ENCODE measurements around the gene FAXC.
A peak's percentile ranks its signal among the peaks of the same experiment; 100 is the strongest.
"Not testable (repeated sequence)": the region's sequence is repeated elsewhere in the genome, so short reads cannot be mapped to it uniquely, and the experiment has no call there.

Gene FAXC

DNA sequence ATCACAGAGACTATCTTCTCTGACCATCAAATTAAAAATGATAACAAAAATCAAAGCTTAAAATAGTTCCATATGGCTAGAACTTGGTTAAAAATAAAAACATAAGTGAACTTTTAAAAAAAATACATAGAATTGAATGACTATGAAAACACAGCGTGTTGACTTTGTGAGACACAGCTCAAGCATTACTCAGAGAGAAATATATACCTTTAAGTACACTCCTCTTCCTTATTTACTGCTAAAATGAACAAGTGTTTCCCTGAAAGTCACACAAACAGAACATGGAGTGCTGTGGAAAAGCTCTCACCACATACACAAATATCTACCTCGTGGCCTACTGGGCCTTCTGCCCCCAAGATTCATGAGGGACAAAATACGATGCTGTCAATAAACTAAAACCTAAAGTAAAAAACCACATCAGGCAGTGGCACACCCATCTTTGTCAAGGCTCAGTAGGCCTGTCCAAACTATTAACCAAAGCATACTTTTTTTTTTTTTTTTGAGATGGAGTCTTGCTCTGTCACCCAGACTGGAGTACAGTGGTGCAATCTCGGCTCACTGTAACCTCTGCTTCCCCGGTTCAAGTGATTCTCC, 7.5 kb downstream of the FAXC start:
- DNase-seq (ENCODE audit: low spot score), result no peak

GRCh38 chr6:99338188-99338587, 11.3 kb downstream of the FAXC start:
- no peak for DNase-seq (ENCODE audit: low spot score)

DNA sequence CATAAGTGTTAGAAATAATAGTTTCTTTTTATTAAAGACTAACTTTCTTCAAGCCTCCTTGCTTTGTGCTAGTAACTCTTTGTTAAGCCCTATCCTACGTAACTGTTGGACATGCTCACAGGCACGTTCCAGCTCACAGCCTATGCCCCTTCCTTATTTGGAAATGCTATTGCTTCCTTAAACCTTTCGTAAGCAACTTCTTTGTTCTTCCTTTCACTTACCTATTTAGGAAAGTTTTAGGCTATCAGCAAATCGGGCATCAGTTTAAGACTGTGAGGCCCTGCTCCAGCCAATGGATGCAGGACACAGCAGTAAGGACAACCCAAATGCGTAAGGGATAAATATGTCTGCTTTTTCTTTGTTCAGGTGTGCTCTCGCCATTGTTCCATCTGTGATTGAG, 14.2 kb downstream of the FAXC start:
- DNase-seq (ENCODE audit: low spot score), result not testable (repeated sequence)

GRCh38 chr6:99334526-99335127, 14.8 kb downstream of the FAXC start:
- peak; percentile 64 for DNase-seq (ENCODE audit: low spot score)

DNA sequence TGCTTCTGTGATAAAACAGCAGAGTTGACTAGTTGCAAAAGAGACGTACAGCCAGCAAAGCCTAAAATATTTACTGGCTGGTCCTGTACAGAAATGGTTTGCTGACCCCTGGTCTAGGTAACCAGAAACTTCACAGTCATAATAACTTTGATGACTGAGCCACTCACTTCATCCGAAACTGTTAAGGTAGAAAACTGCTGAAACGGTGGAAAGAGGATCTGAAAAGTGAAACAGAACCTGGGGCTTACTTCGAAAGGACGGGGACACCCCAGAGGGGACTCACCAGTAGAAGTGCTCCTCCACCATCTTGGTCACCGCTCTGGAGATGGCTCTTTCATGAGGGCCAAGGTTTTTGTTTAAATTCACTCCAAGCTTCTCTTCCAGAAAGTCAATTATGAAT, 16.4 kb downstream of the FAXC start:
- DNase-seq (ENCODE audit: low spot score), result no peak

GRCh38 chr6:99331531-99331930, 17.9 kb downstream of the FAXC start:
- DNase-seq (ENCODE audit: low spot score), result no peak

DNA sequence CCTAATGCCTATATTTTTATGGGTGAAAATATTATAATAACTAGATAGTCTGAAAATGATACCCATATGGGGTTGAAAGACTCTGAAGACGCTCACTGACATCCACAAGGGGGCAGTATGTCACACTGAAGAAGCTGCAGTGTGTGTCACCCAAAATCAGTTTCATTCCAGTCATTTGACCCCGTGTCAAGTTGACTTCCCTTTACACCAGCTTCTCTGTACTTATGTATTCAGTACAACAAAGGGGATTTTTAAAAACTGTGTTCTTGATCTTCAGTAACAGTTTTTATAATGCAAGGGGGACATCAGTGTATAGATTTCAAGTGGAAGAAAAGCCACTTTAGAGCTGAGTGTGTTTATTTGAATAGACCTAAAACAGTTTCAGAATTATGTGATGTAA, 19.3 kb downstream of the FAXC start:
- peak; percentile 78 for DNase-seq (ENCODE audit: low spot score)

GRCh38 chr6:99324996-99325395, 24.5 kb downstream of the FAXC start:
- DNase-seq (ENCODE audit: low spot score), result no peak

DNA sequence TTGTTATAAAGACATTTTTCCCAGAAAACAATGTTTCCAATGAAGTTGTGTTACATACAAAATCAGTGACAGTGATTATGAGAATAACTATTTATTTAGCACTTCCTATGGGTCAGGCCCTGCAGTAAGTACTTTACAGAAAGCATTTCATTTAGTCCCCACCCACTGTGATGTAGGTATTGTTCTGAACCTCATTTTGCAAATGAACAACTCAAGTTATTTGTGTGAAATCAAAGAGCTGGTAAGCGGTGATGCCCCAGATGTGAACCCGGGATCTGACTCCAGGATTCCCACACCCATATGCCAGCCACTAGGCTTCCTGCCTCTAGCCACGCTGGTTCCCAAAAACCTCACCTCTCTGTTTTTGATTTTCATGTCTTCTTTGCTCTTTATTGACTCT, 30.9 kb downstream of the FAXC start:
- no peak for DNase-seq (ENCODE audit: low spot score)

DNA sequence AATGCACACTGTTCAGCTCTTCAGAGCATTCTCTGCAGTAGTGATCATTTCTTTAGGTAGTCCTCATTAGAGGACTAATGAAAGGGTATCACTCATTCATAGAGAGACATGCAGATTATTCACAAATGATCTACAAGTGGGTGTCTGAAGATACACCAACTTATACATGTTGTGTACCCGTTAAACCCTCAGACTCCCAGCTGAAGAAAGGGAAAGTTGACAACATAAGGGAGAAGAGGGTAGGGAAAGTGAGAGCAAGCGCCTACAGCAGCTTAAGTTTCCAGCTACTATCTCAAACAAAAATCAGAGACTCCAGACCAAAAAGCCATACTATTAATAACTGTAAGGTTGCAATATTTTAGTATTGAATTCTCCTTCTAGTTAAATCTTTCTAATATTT, 37.1 kb downstream of the FAXC start:
- DNase-seq (ENCODE audit: low spot score), result no peak

GRCh38 chr6:99310553-99310952, 38.9 kb downstream of the FAXC start:
- no peak for DNase-seq (ENCODE audit: low spot score)

DNA sequence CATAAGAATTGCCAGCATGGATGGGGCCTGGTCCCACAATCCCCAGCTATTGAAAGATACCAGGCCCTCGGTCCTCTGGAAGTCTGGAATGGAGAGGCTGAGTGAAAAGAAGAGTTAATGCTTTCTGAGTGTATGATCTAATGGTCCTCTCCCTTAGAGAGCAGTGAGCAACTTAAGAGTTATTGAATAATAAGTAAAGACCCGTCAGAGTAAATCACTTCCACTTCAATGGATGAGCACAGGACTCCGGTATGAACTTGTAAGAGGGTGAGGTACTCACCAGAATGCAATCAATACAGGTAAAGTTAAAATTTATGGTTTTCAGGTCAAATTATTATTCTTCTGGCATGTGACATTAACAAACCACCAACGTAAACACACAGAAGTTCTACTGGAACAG, 39.9 kb downstream of the FAXC start:
- no peak for DNase-seq (ENCODE audit: low spot score)

DNA sequence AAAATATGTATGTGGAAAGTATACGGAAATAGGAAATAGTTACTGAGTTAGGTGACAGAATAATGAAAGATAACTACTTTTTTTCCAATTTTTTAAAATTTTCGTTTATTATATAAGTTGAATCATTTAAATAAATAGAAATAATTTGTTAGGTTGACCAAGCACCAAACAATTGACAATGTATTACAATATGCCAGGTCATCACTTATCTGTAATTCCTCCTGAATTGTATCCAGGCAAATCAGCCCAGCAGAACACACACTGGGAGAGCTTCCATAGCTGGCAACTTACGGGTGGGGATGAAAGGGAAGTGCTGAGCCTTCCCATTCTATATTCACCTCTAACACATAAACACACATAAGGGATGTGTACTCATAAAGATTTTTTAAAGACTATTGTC, 40.7 kb downstream of the FAXC start:
- no peak for DNase-seq (ENCODE audit: low spot score)

GRCh38 chr6:99307295-99307907, 42.1 kb downstream of the FAXC start:
- DNase-seq (ENCODE audit: low spot score), result no peak

DNA sequence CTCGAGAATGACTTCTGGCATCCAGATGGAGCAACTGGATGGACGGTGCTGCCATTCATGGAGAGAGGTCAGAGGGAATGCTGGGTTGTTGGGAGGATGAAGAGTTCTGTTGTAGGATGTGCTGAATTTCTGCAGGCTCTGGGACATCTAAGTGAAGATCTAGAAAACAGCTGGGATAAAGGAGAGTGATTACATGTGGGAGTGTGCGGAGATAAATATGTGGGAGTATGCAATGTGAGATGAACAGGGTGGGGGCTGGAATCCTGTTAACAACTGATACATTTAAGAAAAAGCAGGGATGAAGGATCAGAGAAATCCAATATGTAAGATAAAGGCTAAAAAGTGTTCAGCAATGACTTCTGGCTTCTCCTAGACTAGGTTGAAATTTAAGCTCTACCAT, 43.1 kb downstream of the FAXC start:
- no peak for DNase-seq (ENCODE audit: low spot score)

- DNase-seq (ENCODE audit: low spot score), result no peak
Observed at GRCh38 chr6:99305021-99305554, 44.4 kb downstream of the FAXC start.

- no peak for DNase-seq (ENCODE audit: low spot score)
Observed at GRCh38 chr6:99297415-99297814, 52.1 kb downstream of the FAXC start.

- DNase-seq (ENCODE audit: low spot score), result no peak
Observed at GRCh38 chr6:99297006-99297405, 52.5 kb downstream of the FAXC start.

- no peak for DNase-seq (ENCODE audit: low spot score)
Observed at GRCh38 chr6:99296261-99296660, 53.2 kb downstream of the FAXC start.

DNA sequence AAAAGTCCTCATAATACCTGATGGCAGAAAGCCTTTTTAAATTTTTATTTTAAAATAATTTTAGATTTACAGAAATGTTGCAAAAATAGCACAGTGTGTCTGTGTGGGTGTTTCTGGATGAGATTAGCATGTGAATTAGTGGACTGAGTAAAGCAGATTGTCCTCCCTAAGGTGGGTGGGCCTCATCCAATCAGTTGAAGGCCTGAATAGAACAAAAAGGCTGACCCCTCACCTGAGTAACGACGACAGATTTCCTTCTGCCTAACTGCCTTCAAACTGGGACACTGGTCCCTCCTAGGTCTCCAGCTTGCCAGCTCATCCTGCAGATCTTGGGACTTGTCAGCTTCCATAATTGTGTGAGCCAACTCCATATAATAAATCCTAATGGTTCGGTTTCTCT, 54.2 kb downstream of the FAXC start:
- DNase-seq (ENCODE audit: low spot score), result no peak

DNA sequence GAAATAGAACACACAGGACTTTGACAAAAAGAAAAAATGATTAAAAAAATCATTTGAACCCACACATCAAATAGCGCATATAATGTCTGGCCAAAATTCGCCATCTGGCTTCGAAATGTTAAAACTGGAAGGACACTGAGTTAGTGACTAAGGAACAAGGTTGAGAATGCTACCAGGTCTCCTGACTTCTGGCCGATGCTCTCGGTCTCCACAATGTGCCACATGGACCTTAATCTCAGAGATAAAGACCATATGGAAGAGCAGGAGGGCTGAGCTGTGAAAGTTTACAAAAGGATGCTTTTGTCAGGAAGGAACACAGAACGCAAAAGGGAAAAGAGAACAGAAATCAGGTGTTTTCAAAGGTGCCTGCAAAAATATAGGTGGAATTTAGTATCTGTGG, 54.7 kb downstream of the FAXC start:
- DNase-seq (ENCODE audit: low spot score), result no peak

DNA sequence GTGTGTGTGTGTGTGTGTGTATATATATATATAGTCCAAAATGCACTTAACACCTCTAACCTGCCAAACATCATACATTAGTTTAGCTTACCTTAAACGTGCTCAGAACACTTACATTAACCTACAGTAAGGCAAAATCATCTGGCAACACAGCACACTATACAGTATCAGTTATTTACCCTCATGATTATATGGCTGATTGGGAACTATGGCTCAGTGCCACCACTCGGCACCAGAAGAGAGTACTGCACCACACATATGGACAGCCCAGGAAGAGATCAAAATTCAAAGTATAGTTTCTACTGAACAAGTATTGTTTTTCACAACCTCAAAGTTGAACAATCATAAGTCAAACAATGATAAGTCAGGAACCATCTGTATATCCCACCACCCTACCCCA, 59.8 kb downstream of the FAXC start:
- DNase-seq (ENCODE audit: low spot score), result no peak

DNA sequence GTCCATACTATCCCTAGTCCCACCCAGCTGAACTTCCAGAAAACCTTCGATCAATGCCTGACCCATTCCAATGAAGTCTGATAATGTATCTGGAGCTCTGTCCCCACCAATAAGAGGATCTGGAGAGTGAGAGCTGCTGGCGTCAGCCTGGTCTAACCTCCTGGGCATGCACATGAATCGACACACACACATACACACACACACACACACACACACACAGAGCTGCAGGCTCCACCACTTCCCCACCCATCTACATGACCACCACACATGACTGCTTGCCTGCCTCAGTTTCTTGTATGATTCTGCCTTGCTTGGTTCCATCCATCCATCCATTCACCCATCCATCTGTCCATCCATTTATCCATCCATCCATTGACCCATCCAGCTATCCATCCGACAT, 60.8 kb downstream of the FAXC start:
- DNase-seq (ENCODE audit: low spot score), result no peak

DNA sequence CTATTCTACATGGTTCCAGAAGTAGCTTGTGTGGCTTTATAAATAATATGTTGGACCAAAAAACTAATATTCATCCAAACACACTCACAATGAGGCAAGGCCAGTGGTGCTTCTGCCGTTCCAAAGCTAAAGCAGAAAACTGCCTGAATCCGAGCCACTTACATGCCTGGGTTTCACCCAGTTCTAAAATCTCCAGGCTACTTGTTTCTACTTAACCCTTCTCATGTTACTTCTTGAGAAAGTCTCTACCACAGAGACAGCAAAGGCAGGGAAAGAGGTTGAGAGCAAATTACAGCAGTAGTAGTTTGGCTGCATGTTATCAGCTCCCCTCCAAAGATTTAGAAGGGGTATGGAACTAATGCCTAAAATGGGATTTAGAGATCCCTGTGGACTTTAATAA, 62.0 kb downstream of the FAXC start:
- no peak for DNase-seq (ENCODE audit: low spot score)

Data from COLO829 (cell line).